K562 (cell line): Measurements from ENCODE around the gene HSPA1L. TPM values are rescaled to one million over a fixed set of nuclear protein-coding genes. Genes with fewer than 3 reads are reported as not detected.

Experiments used
- BHLHE40 ChIP-seq: IDR thresholded peaks from 2 replicates; pipeline ENCODE4 v1.6.1; 2011; ENCODE audit warnings: low read length, improper control_type of control experiment
- CHCHD3 ChIP-seq: fragments of 250-450 bp; sonication (Bioruptor Pico); IDR thresholded peaks from 2 replicates; pipeline ENCODE4 v2.1.2; 2022; ENCODE audit warnings: mild to moderate bottlenecking
- CREM ChIP-seq: IDR thresholded peaks from 2 replicates; pipeline ENCODE4 v1.6.1; 2014; ENCODE audit warnings: antibody characterized with exemption, low read depth
- ELF1 ChIP-seq: fragments of 200-800 bp; sonication (Bioruptor generic); IDR thresholded peaks from 2 replicates; pipeline ENCODE4 v1.6.1; 2016; ENCODE audit warnings: missing genetic modification characterization, missing compliant biosample characterization
- PHTF2 ChIP-seq: fragments of 250-450 bp; sonication (Bioruptor Pico); IDR thresholded peaks from 2 replicates; pipeline ENCODE4 v1.5.0; 2021; ENCODE audit warnings: mild to moderate bottlenecking
- POLR2G ChIP-seq: fragments of 200-400 bp; formaldehyde crosslinking; IDR thresholded peaks from 2 replicates; pipeline ENCODE4 v1.6.1; 2017; ENCODE audit warnings: low read depth, mild to moderate bottlenecking, antibody characterized with exemption, low read length, moderate library complexity
- RFX1 ChIP-seq: fragments of 450-650 bp; IDR thresholded peaks from 2 replicates; pipeline ENCODE4 v1.6.1; 2016; ENCODE audit warnings: mild to moderate bottlenecking, moderate library complexity
- TEAD1 ChIP-seq, 2 experiments: fragments of 450-650 bp in 1 of 2; sonication (generic) in 1 of 2; formaldehyde crosslinking; IDR thresholded peaks; 2 replicates each; pipeline versions ENCODE4 v1.4.0 to v1.8.0; 2020 to 2022; ENCODE audit warnings: mild to moderate bottlenecking in 2 of 2, missing genetic modification reagents in 1 of 2
- ZBTB7A ChIP-seq: IDR thresholded peaks from 2 replicates; pipeline ENCODE4 v1.6.1; 2011; ENCODE audit warnings: low read depth, mild to moderate bottlenecking, low read length, moderate library complexity, borderline replicate concordance; ENCODE audit not compliant: control insufficient read depth
- ZNF444 ChIP-seq: fragments of 250-450 bp; sonication (Bioruptor Pico); IDR thresholded peaks from 2 replicates; pipeline ENCODE4 v1.4.0; 2020; ENCODE audit warnings: mild to moderate bottlenecking, moderate library complexity
- ZNF76 ChIP-seq: fragments of 250-450 bp; sonication (Bioruptor Pico); IDR thresholded peaks from 2 replicates; pipeline ENCODE4 v1.4.0; 2020; ENCODE audit warnings: mild to moderate bottlenecking, moderate library complexity, borderline replicate concordance
- polyA plus RNA-seq, 8 experiments: library from polyadenylated mRNA; depleted of rRNA in 4 of 8; stranded (reverse) in 5 of 8; unstranded in 3 of 8; fragments of >200 nt; fragmentation: Nextera tagmentation in 2 of 8; fragmentation: Illumina TruSeq in 1 of 8; extraction: Ambion mirVana in 2 of 8; extraction: Trizol in 1 of 8; gene quantifications; 2 replicates each; pipeline versions ENCODE4 v1.2.1 to v1.2.3, GENCODE V29; 2011 to 2014; ENCODE audit warnings: inconsistent platforms in 1 of 8, missing spikeins in 1 of 8
- total RNA-seq, 7 experiments: library from RNA; depleted of rRNA in 6 of 7; stranded (reverse); fragments of >200 nt in 6 of 7; fragmentation: Illumina TruSeq in 2 of 7; extraction: Trizol in 2 of 7; gene quantifications; 2 replicates each; pipeline versions ENCODE4 v1.2.1 to v1.2.3, GENCODE V29; 2011 to 2021; ENCODE audit warnings: low replicate concordance in 1 of 7
- TF ChIP-seq, protein P1 (sequence below): fragments of 450-650 bp; formaldehyde crosslinking; IDR thresholded peaks from 2 replicates; pipeline ENCODE4 v1.4.0; 2022; ENCODE audit warnings: missing genetic modification characterization

HSPA1L gene
- total and polyA plus RNA-seq, 9 of the 15 experiments (the other 6 are each of a cell fraction or from before 2014, with no cell fraction given) = 0.14 to 2.1 (median 1.3) TPM

DNA sequence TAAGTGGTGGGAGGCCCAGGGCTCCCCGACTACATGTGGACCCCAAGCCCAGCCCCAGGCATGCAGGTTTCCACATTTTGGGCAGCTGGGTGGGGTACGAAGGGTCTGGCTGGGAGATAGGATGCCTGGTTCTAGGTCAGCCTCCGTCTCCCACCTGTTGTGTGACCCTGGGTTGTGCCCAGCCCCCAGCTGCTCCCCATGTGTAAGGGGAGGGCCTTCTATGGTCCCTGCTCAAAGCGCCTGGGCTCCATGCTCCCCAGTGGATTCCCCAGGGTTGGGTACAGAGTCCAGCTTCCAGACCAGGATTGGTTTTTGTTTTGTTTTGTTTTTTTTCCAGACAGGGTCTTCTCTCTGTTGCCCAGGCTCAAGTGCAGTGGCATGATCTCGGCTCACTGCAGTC, 36.9 kb downstream of the HSPA1L start (continued):
- peak; percentile 50; the same call in 1 of the 2 replicates for TF ChIP-seq ZBTB7A
- TF ChIP-seq RFX1 = no peak
- no peak for TF ChIP-seq BHLHE40
- TF ChIP-seq, protein P1, sequence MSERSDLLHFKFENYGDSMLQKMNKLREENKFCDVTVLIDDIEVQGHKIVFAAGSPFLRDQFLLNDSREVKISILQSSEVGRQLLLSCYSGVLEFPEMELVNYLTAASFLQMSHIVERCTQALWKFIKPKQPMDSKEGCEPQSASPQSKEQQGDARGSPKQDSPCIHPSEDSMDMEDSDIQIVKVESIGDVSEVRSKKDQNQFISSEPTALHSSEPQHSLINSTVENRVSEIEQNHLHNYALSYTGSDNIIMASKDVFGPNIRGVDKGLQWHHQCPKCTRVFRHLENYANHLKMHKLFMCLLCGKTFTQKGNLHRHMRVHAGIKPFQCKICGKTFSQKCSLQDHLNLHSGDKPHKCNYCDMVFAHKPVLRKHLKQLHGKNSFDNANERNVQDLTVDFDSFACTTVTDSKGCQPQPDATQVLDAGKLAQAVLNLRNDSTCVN = no peak
- no peak for TF ChIP-seq CHCHD3
- TF ChIP-seq ZNF76 = 0 out of 2 replicates have a peak, but pooled peaks have one; percentile 33
- TF ChIP-seq ELF1 (tag) = no peak
- 0 out of 2 replicates have a peak, but pooled peaks have one; percentile 38 for TF ChIP-seq POLR2G
- no peak for TF ChIP-seq CREM
- no peak for TF ChIP-seq PHTF2 (CRISPR knock-in tag)
- no peak for TF ChIP-seq ZNF444 (CRISPR knock-in tag)
- no peak for TF ChIP-seq TEAD1 (CRISPR knock-in tag; IDR thresholded peaks at IDR 0.05)
